Liver (tissue), 3 donors: ENCODE measurements around the gene ARF1.

Experiments
- ATF3 ChIP-seq: IDR thresholded peaks from 2 replicates; pipeline ENCODE4 v1.6.1; 2016; ENCODE audit warnings: antibody characterized with exemption
- CTCF ChIP-seq: fragments of 150-350 bp; IDR thresholded peaks from 2 replicates; pipeline ENCODE4 v1.5.1; 2017; ENCODE audit warnings: improper control_type of control experiment, low read depth, low read length; ENCODE audit not compliant: missing input control
- FOXA1 ChIP-seq: IDR thresholded peaks from 2 replicates; pipeline ENCODE4 v1.6.1; 2016; ENCODE audit warnings: antibody characterized with exemption
- GABPA ChIP-seq, 2 donors: IDR thresholded peaks in 1 of 2; conservative IDR thresholded peaks in 1 of 2; 2 replicates each; pipeline ENCODE4 v1.6.1; 2016; ENCODE audit warnings: antibody characterized with exemption in 2 of 2, mild to moderate bottlenecking in 1 of 2, moderate library complexity in 1 of 2
- HNF4G ChIP-seq: IDR thresholded peaks from 2 replicates; pipeline ENCODE4 v1.6.1; 2016; ENCODE audit warnings: antibody characterized with exemption
- JUND ChIP-seq, 2 donors: IDR thresholded peaks; 2 replicates each; pipeline ENCODE4 v1.6.1; 2016; ENCODE audit warnings: antibody characterized with exemption in 2 of 2
- MAX ChIP-seq: IDR thresholded peaks from 2 replicates; pipeline ENCODE4 v1.6.1; 2016; ENCODE audit warnings: antibody characterized with exemption
- RAD21 ChIP-seq, 2 donors: IDR thresholded peaks; 2 replicates each; pipeline ENCODE4 v1.6.1; 2016; ENCODE audit warnings: antibody characterized with exemption in 2 of 2, mild to moderate bottlenecking in 2 of 2
- REST ChIP-seq: IDR thresholded peaks from 2 replicates; pipeline ENCODE4 v1.6.1; 2016; ENCODE audit warnings: antibody characterized with exemption, mild to moderate bottlenecking
- RXRA ChIP-seq, 2 donors: IDR thresholded peaks; 2 replicates each; pipeline ENCODE4 v1.6.1; 2017 to 2018; ENCODE audit warnings: antibody characterized with exemption in 2 of 2, mild to moderate bottlenecking in 1 of 2
- SP1 ChIP-seq: IDR thresholded peaks from 2 replicates; pipeline ENCODE4 v1.6.1; 2018; ENCODE audit warnings: antibody characterized with exemption, mild to moderate bottlenecking
- TAF1 ChIP-seq: conservative IDR thresholded peaks from 2 replicates; pipeline ENCODE4 v1.6.1; 2016; ENCODE audit warnings: antibody characterized with exemption, mild to moderate bottlenecking
- YY1 ChIP-seq: IDR thresholded peaks from 2 replicates; pipeline ENCODE4 v1.6.1; 2016; ENCODE audit warnings: antibody characterized with exemption, mild to moderate bottlenecking
- TF ChIP-seq, protein P1 (sequence below): IDR thresholded peaks from 2 replicates; pipeline ENCODE4 v1.6.1; 2016; ENCODE audit warnings: antibody characterized with exemption
- donor health status: healthy.
- donor health status: healthy.

- TF ChIP-seq CTCF (no peak), GABPA (IDR thresholded peaks at IDR 0.05 in 1 of 2, conservative IDR thresholded peaks at IDR 0.05 in 1 of 2) (no peak), REST (no peak), RAD21 (IDR thresholded peaks at IDR 0.05) (no peak), SP1 (no peak), ATF3 (no peak), TAF1 (no peak), RXRA (IDR thresholded peaks at IDR 0.05) (no peak), JUND (IDR thresholded peaks at IDR 0.05) (no peak), YY1 (no peak), HNF4G (no peak), FOXA1 (no peak), MAX (no peak)
- TF ChIP-seq, protein P1, sequence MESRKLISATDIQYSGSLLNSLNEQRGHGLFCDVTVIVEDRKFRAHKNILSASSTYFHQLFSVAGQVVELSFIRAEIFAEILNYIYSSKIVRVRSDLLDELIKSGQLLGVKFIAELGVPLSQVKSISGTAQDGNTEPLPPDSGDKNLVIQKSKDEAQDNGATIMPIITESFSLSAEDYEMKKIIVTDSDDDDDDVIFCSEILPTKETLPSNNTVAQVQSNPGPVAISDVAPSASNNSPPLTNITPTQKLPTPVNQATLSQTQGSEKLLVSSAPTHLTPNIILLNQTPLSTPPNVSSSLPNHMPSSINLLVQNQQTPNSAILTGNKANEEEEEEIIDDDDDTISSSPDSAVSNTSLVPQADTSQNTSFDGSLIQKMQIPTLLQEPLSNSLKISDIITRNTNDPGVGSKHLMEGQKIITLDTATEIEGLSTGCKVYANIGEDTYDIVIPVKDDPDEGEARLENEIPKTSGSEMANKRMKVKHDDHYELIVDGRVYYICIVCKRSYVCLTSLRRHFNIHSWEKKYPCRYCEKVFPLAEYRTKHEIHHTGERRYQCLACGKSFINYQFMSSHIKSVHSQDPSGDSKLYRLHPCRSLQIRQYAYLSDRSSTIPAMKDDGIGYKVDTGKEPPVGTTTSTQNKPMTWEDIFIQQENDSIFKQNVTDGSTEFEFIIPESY, result no peak
These were observed 14.1 kb upstream of the ARF1 start for GRCh38 chr1:228068359-228068758.
